ENCODE measurements around the gene ALPG. TPM values are rescaled to one million over a fixed set of nuclear protein-coding genes. Genes with fewer than 3 reads are reported as not detected.
"Not testable (repeated sequence)": the region's sequence is repeated elsewhere in the genome, so short reads cannot be mapped to it uniquely, and the experiment has no call there.

ALPG gene
- total RNA-seq, 1 donor from 2014 or later: not detected

- Mint-ChIP-seq H3K4me1 (ENCODE audit: low read depth) (no peaks in the 10 kb centered on the region), H3K27ac (no peak overlapping the region), H3K9me3 (ENCODE audit: low read depth) (no peaks in the 10 kb centered on the region), H3K4me3 (ENCODE audit: low read depth) (no peak overlapping the region), H3K27me3 (peaks cover 11% of the 10 kb centered on the region), H3K36me3 (ENCODE audit: insufficient read depth) (no peaks in the 10 kb centered on the region)
- no peak for DNase-seq (ENCODE audit: low spot score, unreplicated experiment)
- TF ChIP-seq CTCF (IDR thresholded peaks at IDR 0.05; ENCODE audit: unreplicated experiment): no peak
These were observed 41.7 kb downstream of the ALPG start for GRCh38 chr2:232448304-232448690.

GRCh38 chr2:232449964-232450363 is 43.3 kb downstream of the ALPG start:
- no peaks in the 10 kb centered on the region for H3K9me3 Mint-ChIP-seq (ENCODE audit: low read depth)
- peaks cover 15% of the 10 kb centered on the region for H3K27me3 Mint-ChIP-seq
- H3K27ac Mint-ChIP-seq: no peak overlapping the region
- H3K4me1 Mint-ChIP-seq (ENCODE audit: low read depth): no peaks in the 10 kb centered on the region
- no peak for DNase-seq (ENCODE audit: low spot score, unreplicated experiment)
- TF ChIP-seq CTCF (IDR thresholded peaks at IDR 0.05; ENCODE audit: unreplicated experiment): no peak
- H3K36me3 Mint-ChIP-seq (ENCODE audit: insufficient read depth): no peaks in the 10 kb centered on the region
- H3K4me3 Mint-ChIP-seq (ENCODE audit: low read depth): no peak overlapping the region

GRCh38 chr2:232451645-232452044 is 45.0 kb downstream of the ALPG start:
- not testable (repeated sequence) for H3K4me3 Mint-ChIP-seq (ENCODE audit: low read depth); H3K4me1 Mint-ChIP-seq (ENCODE audit: low read depth); H3K27ac Mint-ChIP-seq; H3K9me3 Mint-ChIP-seq (ENCODE audit: low read depth); DNase-seq (ENCODE audit: low spot score, unreplicated experiment); H3K36me3 Mint-ChIP-seq (ENCODE audit: insufficient read depth)
- peaks cover 19% of the 10 kb centered on the region for H3K27me3 Mint-ChIP-seq

GRCh38 chr2:232454630-232455029 is 48.0 kb downstream of the ALPG start:
- Mint-ChIP-seq H3K4me1 (ENCODE audit: low read depth) (no peaks in the 10 kb centered on the region), H3K9me3 (ENCODE audit: low read depth) (no peaks in the 10 kb centered on the region), H3K4me3 (ENCODE audit: low read depth) (no peak overlapping the region), H3K36me3 (ENCODE audit: insufficient read depth) (no peaks in the 10 kb centered on the region), H3K27me3 (peaks cover 16% of the 10 kb centered on the region), H3K27ac (no peak overlapping the region)
- no peak for DNase-seq (ENCODE audit: low spot score, unreplicated experiment)
- TF ChIP-seq CTCF (IDR thresholded peaks at IDR 0.05; ENCODE audit: unreplicated experiment): no peak

GRCh38 chr2:232455426-232456255 is 49.0 kb downstream of the ALPG start, which contains the start of gene ALPI:
ALPI (plus strand) TSS chr2:232456153; CDS start chr2:232456200, 47 bp downstream.
- no peak for DNase-seq (ENCODE audit: low spot score, unreplicated experiment)
- TF ChIP-seq CTCF (IDR thresholded peaks at IDR 0.05; ENCODE audit: unreplicated experiment): no peak
- H3K27me3 Mint-ChIP-seq: peaks cover 19% of the 10 kb centered on the region
- no peak within 1 kb of the TSS for H3K27ac Mint-ChIP-seq
- no peak within 1 kb of the TSS for H3K4me3 Mint-ChIP-seq (ENCODE audit: low read depth)
- H3K9me3 Mint-ChIP-seq (ENCODE audit: low read depth): no peaks in the 10 kb centered on the region
- no peaks in the 10 kb centered on the region for H3K4me1 Mint-ChIP-seq (ENCODE audit: low read depth)
- H3K36me3 Mint-ChIP-seq (ENCODE audit: insufficient read depth): no peaks in the 10 kb centered on the region

Measured in progenitor cell of endocrine pancreas (in vitro differentiated cells).